Trophoblast cell (in vitro differentiated cells and primary cell): ENCODE measurements around the gene DEFB112.

Experiments used
- DNase-seq, 2 donors: peaks; one replicate each; pipeline ENCODE4 v3.0.0-alpha.2; 2016
- H2AFZ ChIP-seq: 2 replicates; pipeline ENCODE4 v1.6.1; 2013; ENCODE audit warnings: low read length, moderate library complexity, mild to moderate bottlenecking; ENCODE audit not compliant: insufficient read depth, poor library complexity
- H2AK5ac ChIP-seq: 2 replicates; pipeline ENCODE4 v1.6.1; 2013; ENCODE audit warnings: mild to moderate bottlenecking, low read length
- H2BK120ac ChIP-seq: 2 replicates; pipeline ENCODE4 v1.6.1; 2013; ENCODE audit warnings: low read length, mild to moderate bottlenecking, moderate library complexity; ENCODE audit not compliant: insufficient read depth, poor library complexity
- H2BK12ac ChIP-seq: 2 replicates; pipeline ENCODE4 v1.6.1; 2013; ENCODE audit warnings: mild to moderate bottlenecking, low read length, moderate library complexity
- H2BK5ac ChIP-seq: 2 replicates; pipeline ENCODE4 v1.6.1; 2013; ENCODE audit warnings: low read length, low read depth, moderate library complexity, mild to moderate bottlenecking; ENCODE audit not compliant: poor library complexity
- H3K14ac ChIP-seq: 2 replicates; pipeline ENCODE4 v1.6.1; 2013; ENCODE audit warnings: mild to moderate bottlenecking, low read length
- H3K18ac ChIP-seq: 2 replicates; pipeline ENCODE4 v1.6.1; 2013; ENCODE audit warnings: mild to moderate bottlenecking, low read length
- H3K23ac ChIP-seq: 2 replicates; pipeline ENCODE4 v1.6.1; 2013; ENCODE audit warnings: low read length
- H3K27ac ChIP-seq: 2 replicates; pipeline ENCODE4 v1.5.1; 2013; ENCODE audit warnings: low read depth, mild to moderate bottlenecking, inconsistent platforms, low read length, moderate library complexity
- H3K27me3 ChIP-seq: 2 replicates; pipeline ENCODE4 v1.6.1; 2013; ENCODE audit warnings: inconsistent platforms, mild to moderate bottlenecking, low read length, moderate library complexity; ENCODE audit not compliant: insufficient read depth
- H3K36me3 ChIP-seq, 2 experiments: 1 replicate in 1 of 2; 2 replicates in 1 of 2; pipeline ENCODE4 v1.6.1; 2013; ENCODE audit warnings: low read length in 2 of 2, mild to moderate bottlenecking in 2 of 2, moderate library complexity in 1 of 2; ENCODE audit not compliant: insufficient read depth in 2 of 2, control insufficient read depth in 1 of 2
- H3K4ac ChIP-seq: 2 replicates; pipeline ENCODE4 v1.6.1; 2013; ENCODE audit warnings: low read depth, mild to moderate bottlenecking, low read length, moderate library complexity
- H3K4me1 ChIP-seq, 2 experiments: 1 replicate in 1 of 2; 2 replicates in 1 of 2; pipeline ENCODE4 v1.6.1; 2013; ENCODE audit warnings: low read length in 2 of 2, mild to moderate bottlenecking in 2 of 2, moderate library complexity in 1 of 2; ENCODE audit not compliant: insufficient read depth in 2 of 2, control insufficient read depth in 1 of 2
- H3K4me2 ChIP-seq: 2 replicates; pipeline ENCODE4 v1.6.1; 2013; ENCODE audit warnings: inconsistent platforms, mild to moderate bottlenecking, low read length, moderate library complexity
- H3K4me3 ChIP-seq: 2 replicates; pipeline ENCODE4 v1.5.1; 2013; ENCODE audit warnings: mild to moderate bottlenecking, low read depth, low read length, inconsistent platforms
- H3K79me1 ChIP-seq: one replicate; pipeline ENCODE4 v1.6.1; 2013; ENCODE audit warnings: low read length
- H3K79me2 ChIP-seq: 2 replicates; pipeline ENCODE4 v1.6.1; 2013; ENCODE audit warnings: low read length, mild to moderate bottlenecking; ENCODE audit not compliant: control insufficient read depth, insufficient read depth, poor library complexity
- H3K9ac ChIP-seq: 2 replicates; pipeline ENCODE4 v1.6.1; 2013; ENCODE audit warnings: mild to moderate bottlenecking, low read length
- H3K9me3 ChIP-seq: 2 replicates; pipeline ENCODE4 v1.6.1; 2013; ENCODE audit warnings: low read depth, mild to moderate bottlenecking, control low read depth, inconsistent platforms, low read length; ENCODE audit not compliant: insufficient read depth
- H4K12ac ChIP-seq: 2 replicates; pipeline ENCODE4 v1.6.1; 2013; ENCODE audit warnings: low read depth, mild to moderate bottlenecking, low read length, moderate library complexity
- H4K8ac ChIP-seq: 2 replicates; pipeline ENCODE4 v1.6.1; 2013; ENCODE audit warnings: low read depth, mild to moderate bottlenecking, low read length, moderate library complexity
- H4K91ac ChIP-seq: one replicate; pipeline ENCODE4 v1.6.1; 2013; ENCODE audit warnings: low read depth, mild to moderate bottlenecking, low read length, moderate library complexity
- WGBS: extraction: QIAGEN DNeasy Blood & Tissue Kit; methylation state at CpG from one replicate; pipeline ENCODE4 v1.1.7; 2013; ENCODE audit warnings: missing lambda C conversion rate; ENCODE audit not compliant: insufficient read length, insufficient coverage; ENCODE audit errors: extremely low coverage; 5-methylcytosine and 5-hydroxymethylcytosine counted together

DEFB112 gene

GRCh38 chr6:50007819-50008218 is 41.9 kb downstream of the DEFB112 start:
- no peaks in the 10 kb centered on the region for H3K36me3 ChIP-seq
- no peak overlapping the region for H2AFZ ChIP-seq
- H2BK5ac ChIP-seq, result no peak overlapping the region
- no peak for DNase-seq
- no peak overlapping the region for H3K27ac ChIP-seq
- no peak overlapping the region for H4K8ac ChIP-seq
- no peak overlapping the region for H2AK5ac ChIP-seq
- H3K4me3 ChIP-seq, result no peak overlapping the region
- H3K79me1 ChIP-seq, result no peaks in the 10 kb centered on the region
- no peak overlapping the region for H3K4me2 ChIP-seq
- H3K18ac ChIP-seq, result no peak overlapping the region
- no peak overlapping the region for H3K4ac ChIP-seq
- no peak overlapping the region for H3K9ac ChIP-seq
- H3K4me1 ChIP-seq, result no peaks in the 10 kb centered on the region
- H4K12ac ChIP-seq, result no peak overlapping the region
- H2BK120ac ChIP-seq, result no peak overlapping the region
- no peak overlapping the region for H3K23ac ChIP-seq
- H3K27me3 ChIP-seq, result no peaks in the 10 kb centered on the region
- no CpG with 5 or more reads among the region's 3 CpGs for WGBS
- H3K79me2 ChIP-seq, result no peaks in the 10 kb centered on the region
- H3K9me3 ChIP-seq, result no peaks in the 10 kb centered on the region
- H2BK12ac ChIP-seq, result no peak overlapping the region
- H3K14ac ChIP-seq, result no peak overlapping the region
- no peak overlapping the region for H4K91ac ChIP-seq

GRCh38 chr6:50003139-50003538 is 46.6 kb downstream of the DEFB112 start:
- H3K9ac ChIP-seq, result no peak overlapping the region
- no peak overlapping the region for H4K8ac ChIP-seq
- no peaks in the 10 kb centered on the region for H3K36me3 ChIP-seq
- no peak overlapping the region for H3K4me2 ChIP-seq
- no peak overlapping the region for H3K18ac ChIP-seq
- no peak overlapping the region for H2BK5ac ChIP-seq
- no peak overlapping the region for H3K4me3 ChIP-seq
- no peaks in the 10 kb centered on the region for H3K9me3 ChIP-seq
- H3K27ac ChIP-seq, result no peak overlapping the region
- H2BK12ac ChIP-seq, result no peak overlapping the region
- H2AFZ ChIP-seq, result no peak overlapping the region
- H4K12ac ChIP-seq, result no peak overlapping the region
- no CpG with 5 or more reads among the region's 3 CpGs for WGBS
- no peak for DNase-seq
- H2BK120ac ChIP-seq, result no peak overlapping the region
- no peaks in the 10 kb centered on the region for H3K27me3 ChIP-seq
- no peaks in the 10 kb centered on the region for H3K79me1 ChIP-seq
- H4K91ac ChIP-seq, result no peak overlapping the region
- no peaks in the 10 kb centered on the region for H3K4me1 ChIP-seq
- H3K14ac ChIP-seq, result no peak overlapping the region
- no peak overlapping the region for H2AK5ac ChIP-seq
- H3K4ac ChIP-seq, result no peak overlapping the region
- H3K79me2 ChIP-seq, result no peaks in the 10 kb centered on the region
- no peak overlapping the region for H3K23ac ChIP-seq

- H4K8ac ChIP-seq, result no peak overlapping the region
- no peak overlapping the region for H3K9ac ChIP-seq
- no peaks in the 10 kb centered on the region for H3K36me3 ChIP-seq
- H3K4me2 ChIP-seq, result no peak overlapping the region
- H3K27me3 ChIP-seq, result no peaks in the 10 kb centered on the region
- H2AK5ac ChIP-seq, result no peak overlapping the region
- H3K27ac ChIP-seq, result no peak overlapping the region
- DNase-seq, result no peak
- no peak overlapping the region for H2AFZ ChIP-seq
- no peak overlapping the region for H2BK5ac ChIP-seq
- no peak overlapping the region for H4K12ac ChIP-seq
- H3K4me3 ChIP-seq, result no peak overlapping the region
- no peak overlapping the region for H4K91ac ChIP-seq
- no peak overlapping the region for H2BK12ac ChIP-seq
- H2BK120ac ChIP-seq, result no peak overlapping the region
- H3K9me3 ChIP-seq, result no peaks in the 10 kb centered on the region
- no peak overlapping the region for H3K18ac ChIP-seq
- H3K79me2 ChIP-seq, result no peaks in the 10 kb centered on the region
- H3K4me1 ChIP-seq, result no peaks in the 10 kb centered on the region
- H3K79me1 ChIP-seq, result no peaks in the 10 kb centered on the region
- no peak overlapping the region for H3K14ac ChIP-seq
- H3K4ac ChIP-seq, result no peak overlapping the region
- no peak overlapping the region for H3K23ac ChIP-seq
Measured at GRCh38 chr6:49995278-49995677, 54.5 kb downstream of the DEFB112 start.
